ENCODE measurements around the gene ZGRF1.
"Not testable (repeated sequence)": the region's sequence is repeated elsewhere in the genome, so short reads cannot be mapped to it uniquely, and the experiment has no call there.

ZGRF1 gene

GRCh38 chr4:112492321-112492720 is 144.4 kb downstream of the ZGRF1 start:
- H3K9me3 Mint-ChIP-seq = peaks cover 14% of the 10 kb centered on the region
- H3K27me3 Mint-ChIP-seq = peaks cover 11% of the 10 kb centered on the region
- H3K36me3 Mint-ChIP-seq = peaks cover 4% of the 10 kb centered on the region
- H3K27ac Mint-ChIP-seq = no peak overlapping the region
- no peak overlapping the region for H3K4me3 Mint-ChIP-seq
- H3K4me1 Mint-ChIP-seq = no peaks in the 10 kb centered on the region

GRCh38 chr4:112490808-112491207 is 145.9 kb downstream of the ZGRF1 start:
- not testable (repeated sequence) for H3K27ac Mint-ChIP-seq, H3K4me1 Mint-ChIP-seq, H3K36me3 Mint-ChIP-seq, H3K4me3 Mint-ChIP-seq
- Mint-ChIP-seq H3K9me3 (peaks cover 14% of the 10 kb centered on the region), H3K27me3 (peaks cover 11% of the 10 kb centered on the region)
